GM18507 (cell line): ENCODE data around the gene TRPM2.

Experiments
- DNase-seq: peaks from one replicate; pipeline ENCODE4 v3.0.0; 2011; ENCODE audit warnings: low read depth; ENCODE audit not compliant: insufficient read length; ENCODE audit errors: extremely low spot score
- FAIRE-seq: peaks from 2 replicates; lab custom pipeline; 2011; peaks lifted over from hg19 to GRCh38; lab: Jason Lieb, UNC

Gene TRPM2

DNA sequence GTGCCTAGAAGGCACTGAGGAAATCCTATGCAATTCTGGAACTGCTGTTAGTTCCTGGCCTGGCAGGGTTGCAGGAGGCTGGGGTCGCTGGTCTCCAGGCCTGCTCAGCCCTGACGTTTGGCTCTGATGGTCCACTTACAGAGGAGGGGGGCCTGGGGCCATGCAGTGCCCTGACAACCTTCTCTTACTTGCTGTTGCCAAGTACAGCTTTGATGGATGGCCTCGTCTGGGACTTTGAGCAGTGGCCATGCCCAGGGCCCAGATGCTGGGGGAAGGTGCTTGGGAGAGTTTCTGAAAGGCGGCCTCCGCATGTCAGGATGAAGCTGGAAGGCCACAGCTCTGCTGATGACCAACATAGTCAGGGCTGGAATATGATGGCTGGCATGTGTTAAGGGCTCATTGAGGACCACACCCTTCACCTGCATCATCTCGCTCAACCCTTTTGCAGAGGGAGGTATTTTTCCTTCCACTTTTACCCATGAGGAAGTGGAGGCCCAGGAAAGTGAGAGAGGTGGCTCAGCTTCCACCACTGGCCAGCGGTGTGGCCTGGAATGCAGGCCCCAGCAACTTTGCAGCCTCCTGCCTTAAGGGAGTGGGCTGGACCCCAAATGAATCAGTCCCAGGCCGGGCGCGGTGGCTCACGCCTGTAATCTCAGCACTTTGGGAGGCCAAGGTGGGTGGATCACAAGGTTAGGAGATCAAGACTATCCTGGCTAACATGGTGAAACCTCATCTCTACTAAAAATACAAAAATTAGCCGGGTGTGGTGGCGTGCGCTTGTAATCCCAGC lies 67.2 kb downstream of the TRPM2 start:
- FAIRE-seq, result no peak

DNA sequence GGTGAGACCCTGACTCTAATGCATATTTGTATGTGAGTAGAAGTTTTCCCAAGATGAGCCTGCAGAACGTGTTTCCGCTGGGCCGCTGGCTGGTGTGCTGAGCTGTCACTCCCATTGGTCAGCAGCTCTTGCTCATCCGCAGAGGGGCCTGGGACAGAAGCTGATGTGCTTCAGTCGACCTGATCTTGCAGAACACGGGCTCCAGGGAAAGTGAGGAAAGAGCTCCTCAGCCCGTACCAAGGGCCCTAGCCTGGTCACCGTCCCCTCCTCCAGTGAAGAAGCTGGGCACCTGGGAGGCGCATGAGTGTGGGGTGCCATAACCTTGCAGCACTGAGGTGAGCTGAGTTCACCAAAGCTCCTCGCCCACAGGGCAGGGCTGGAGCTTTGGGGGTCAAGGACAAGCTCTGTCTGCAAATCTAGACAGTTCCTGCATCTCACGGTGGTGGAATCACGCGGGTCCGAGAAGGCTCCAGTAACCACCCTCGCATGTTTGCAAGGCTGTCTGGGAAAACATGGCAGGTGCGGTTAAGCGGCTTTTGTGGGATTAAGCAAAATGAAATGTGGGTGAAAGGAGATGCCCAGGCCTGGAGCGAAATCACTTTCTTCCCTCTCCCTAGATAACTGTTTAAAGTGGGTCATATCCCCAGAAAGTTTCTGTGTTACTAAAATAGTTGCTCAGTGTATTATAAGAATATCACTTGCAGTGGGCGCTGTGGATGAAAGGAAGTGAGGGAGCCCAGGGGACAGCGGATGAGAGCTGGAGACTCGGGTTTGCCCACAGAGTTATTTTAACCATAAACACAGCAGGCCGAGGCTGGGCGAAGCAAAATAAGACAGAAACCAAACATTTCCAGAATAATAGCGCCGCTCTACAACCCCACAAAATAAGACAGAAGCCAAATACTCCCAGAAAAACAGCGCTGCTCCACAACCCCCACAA lies 68.8 kb downstream of the TRPM2 start:
- FAIRE-seq (no peak), DNase-seq (no peak)

More for the DNA sequence above, 67.2 kb downstream of the TRPM2 start:
- DNase-seq, result no peak

DNA sequence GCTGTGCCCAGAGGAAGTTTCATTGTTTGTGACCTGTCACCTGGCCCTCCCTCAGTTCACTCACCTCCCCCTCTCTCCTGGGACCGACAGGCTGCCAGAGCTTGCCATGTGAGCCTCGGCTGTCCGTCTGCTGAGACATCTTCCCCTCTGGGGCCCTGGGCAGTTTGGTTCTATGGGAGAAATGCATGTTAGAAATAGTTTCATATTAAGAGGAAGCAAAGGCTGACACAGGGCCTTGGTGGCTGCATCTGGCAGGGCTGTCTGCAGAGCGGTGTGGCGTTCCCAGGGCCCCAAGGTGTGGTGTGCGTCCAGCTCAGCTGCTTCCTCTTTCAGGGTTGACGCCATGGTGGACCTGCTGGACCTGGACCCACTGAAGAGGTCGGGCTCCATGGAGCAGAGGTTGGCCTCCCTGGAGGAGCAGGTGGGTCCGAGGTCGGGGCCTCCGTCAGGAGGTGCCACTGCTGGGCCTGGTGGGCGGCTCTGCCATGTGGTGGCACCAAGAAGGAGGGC lies 69.9 kb downstream of the TRPM2 start:
- FAIRE-seq (no peak), DNase-seq (no peak)

DNA sequence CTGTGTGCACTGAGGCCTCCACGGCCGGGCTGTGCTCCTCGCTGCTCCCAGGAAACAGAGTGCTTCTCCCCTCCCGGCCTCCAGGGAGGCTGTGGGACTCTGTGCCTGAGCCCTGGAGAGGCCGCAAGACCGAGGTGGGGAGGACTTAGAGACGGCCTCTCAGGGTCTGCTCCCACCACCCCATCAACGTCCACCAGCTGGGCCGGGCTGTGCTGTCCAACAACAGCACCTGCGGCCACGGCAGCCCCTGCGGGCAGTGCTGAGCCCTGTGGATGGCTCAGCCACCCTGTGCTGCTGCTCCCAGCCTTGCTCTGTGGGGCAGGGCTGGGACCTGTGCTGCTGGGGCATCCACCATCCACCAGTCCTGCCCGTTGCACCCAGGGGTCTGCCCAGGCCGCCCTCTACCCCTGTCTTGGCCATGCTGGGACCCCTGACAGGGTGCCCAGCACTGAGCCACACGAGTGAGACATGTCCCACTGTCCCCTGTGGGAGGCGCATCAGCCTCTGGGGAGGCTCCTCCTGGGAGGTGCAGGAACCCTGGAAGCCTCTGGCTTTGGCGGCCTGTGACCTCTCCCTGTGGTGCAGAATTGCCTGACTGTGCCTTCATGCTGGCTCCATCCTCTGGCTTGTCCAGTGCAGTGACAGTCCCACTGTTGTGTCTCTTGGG lies 70.7 kb downstream of the TRPM2 start:
- no peak for FAIRE-seq
- DNase-seq, result no peak

DNA sequence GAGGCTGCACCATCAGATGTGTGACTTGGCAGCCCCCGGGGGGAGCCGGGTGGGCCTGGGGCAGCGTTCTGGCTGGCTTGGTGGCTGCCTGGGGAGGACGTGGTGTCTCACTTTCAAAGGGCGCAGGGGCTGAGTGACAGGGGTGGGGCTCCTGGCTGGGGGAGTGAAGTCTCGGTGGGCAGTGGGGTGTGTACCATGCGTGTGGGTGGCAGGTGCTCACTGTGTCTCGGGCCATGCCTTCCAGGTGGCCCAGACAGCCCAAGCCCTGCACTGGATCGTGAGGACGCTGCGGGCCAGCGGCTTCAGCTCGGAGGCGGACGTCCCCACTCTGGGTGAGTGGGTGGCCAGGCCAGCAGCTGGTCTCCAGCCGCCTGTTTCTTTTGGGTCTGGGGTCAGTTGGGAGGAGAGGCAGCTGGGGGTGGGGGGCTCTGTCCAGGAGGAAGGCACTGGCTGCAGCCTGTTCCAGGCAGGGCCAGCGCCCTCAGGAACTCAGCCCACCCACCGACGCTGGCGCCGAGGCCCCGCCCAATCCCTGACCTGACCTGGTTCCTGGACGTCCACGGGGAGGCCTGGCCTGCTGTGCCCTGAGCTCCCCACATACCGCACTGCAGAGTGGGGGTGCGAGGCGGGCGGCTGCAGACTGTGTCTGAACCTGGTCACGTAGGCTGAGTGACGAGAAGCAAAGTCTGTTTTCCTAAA lies 71.3 kb downstream of the TRPM2 start:
- DNase-seq (no peak), FAIRE-seq (no peak)

DNA sequence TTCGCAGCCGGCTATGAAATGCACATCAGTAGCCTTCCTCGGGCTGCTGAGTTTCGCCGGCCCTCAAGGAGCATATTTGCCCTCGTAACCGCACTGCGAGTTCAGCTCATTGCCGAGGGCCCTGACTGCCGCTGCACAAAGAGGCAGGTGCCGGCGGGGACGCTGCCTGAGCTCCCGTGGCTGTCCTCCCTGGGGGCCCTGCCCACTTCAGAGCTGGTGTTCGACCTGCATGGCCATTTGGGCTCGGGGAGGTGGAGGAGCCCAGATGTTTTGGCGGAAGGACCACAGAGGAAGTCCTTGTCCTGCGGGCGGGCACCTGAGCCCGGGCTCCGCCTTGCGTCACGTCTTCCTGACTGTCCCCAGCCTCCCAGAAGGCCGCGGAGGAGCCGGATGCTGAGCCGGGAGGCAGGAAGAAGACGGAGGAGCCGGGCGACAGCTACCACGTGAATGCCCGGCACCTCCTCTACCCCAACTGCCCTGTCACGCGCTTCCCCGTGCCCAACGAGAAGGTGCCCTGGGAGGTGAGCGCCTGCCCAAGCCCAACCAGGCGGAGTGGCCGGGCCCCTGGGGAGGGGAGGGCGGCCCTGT lies 72.0 kb downstream of the TRPM2 start:
- FAIRE-seq (no peak), DNase-seq (no peak)

DNA sequence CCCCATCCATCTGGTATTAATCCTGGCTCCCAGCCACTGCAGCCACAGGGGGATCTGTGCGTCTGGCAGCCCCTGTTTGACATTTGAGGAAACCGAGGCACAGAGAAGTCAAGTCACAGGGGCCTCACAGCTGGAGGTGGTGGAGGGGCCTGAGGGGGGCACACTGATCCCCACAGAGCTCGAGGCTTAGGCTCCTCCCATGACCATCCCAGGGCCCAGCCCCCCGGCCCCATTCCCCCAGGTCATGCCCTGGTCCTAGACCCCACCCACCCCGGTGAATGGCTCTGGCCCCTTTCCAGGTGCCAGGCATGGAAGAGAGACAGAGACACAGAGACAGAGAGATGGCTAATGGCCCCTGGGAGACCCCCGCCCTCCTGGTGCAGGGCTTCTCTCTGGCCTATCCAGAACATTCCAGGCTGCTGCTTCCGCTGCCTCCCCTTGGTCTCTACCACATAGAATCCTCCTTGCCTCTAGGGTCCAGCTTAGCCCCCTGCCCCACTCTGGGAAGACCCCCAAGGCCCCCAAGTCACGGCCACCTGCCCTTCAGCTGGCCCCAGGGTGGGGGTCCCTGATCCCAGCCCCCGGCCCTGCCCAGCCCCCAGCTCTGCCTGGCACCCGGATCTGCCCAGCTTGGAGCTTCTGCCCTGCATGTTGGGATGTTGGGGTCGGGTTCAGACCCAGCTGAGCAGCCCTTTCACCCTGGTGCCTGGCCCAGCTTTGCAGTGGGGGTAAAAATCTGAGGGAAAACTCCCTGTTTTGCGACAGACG lies 72.7 kb downstream of the TRPM2 start:
- no peak for FAIRE-seq

DNA sequence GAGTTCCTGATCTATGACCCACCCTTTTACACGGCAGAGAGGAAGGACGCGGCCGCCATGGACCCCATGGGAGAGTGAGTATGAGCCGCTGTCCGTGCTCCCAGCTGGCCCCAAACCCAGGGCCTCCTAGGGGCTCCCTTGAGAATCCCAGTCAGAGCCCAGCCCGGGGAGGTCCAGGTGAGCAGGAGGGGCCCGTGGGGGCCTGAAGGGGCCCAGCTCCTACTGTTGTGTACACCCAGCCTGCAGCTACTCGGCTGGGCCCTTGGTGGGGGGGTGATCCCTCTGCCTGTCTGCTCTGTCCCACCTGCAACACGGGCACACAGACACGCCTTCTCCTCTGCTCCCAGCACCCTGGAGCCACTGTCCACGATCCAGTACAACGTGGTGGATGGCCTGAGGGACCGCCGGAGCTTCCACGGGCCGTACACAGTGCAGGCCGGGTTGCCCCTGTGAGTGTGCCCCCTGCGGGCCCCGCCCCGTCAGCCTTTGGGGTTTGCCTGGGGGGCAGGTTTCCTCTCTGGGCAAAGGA lies 73.3 kb downstream of the TRPM2 start:
- DNase-seq (no peak), FAIRE-seq (no peak)

More for the DNA sequence above, 72.7 kb downstream of the TRPM2 start:
- DNase-seq, result no peak

DNA sequence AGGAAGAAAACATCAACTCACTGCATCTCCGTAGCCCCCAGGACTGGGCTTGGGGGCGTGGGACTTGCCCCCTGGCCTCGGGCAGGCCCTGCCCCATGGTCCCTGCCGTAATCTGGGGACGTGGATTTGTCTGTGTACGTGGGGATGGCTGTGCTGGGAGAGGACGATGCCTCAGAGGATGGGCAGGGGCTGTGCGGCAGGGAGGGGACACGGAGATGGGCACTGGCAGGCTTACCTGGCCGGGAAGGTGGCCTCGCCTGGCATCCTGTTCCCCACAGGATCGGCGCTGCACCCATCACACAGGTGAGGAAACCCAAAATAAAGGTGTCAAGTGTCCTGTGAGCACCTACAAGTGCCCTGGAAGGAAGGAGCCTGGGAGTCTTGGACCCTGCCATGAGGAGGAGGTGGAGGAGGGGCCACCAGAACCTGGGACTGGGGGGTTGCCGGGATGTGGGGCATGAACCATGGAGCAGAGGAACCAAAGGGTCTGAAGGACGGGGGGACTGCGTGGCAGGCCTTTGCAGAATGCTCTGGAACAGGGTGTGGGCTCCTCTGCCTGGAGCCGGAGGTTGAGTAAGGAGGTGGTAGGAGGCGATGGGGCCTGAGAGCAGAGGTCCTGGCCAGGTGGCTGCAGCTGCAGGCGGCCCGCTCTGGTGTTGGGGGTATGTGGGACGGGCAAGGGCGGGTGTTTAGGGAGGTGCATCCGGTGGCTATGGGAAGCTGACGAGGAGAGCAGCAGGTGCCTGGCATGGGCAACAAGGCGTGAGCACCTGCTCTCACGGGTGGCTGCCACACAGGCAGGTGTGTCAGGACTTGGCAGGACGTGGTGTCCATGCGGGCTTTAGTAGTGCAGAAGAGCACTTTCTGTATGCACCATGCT lies 74.1 kb downstream of the TRPM2 start:
- DNase-seq (no peak), FAIRE-seq (no peak)

DNA sequence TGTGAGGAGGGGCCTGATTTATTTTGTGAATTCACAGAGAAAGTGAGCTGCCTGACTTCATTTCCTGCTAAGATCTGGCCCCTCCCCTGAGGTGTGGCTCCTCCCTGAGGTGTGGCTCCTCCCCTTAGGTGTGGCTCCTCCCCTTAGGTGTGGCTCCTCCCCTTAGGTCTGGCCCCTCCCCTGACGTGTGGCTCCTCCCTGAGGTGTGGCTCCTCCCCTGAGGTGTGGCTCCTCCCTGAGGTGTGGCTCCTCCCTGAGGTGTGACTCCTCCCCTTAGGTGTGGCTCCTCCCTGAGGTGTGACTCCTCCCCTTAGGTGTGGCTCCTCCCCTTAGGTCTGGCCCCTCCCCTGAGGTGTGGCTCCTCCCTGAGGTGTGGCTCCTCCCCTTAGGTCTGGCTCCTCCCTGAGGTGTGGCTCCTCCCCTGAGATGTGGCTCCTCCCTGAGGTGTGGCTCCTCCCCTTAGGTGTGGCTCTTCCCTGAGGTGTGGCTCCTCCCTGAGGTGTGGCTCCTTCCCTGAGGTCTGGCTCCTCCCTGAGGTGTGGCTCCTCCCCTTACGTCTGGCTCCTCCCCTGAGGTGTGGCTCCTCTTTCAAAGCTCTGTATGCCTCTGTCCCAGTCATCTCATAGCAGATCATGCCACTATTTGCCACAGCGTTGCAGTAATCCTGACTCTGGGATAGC lies 75.0 kb downstream of the TRPM2 start:
- FAIRE-seq (peak; percentile 21), DNase-seq (no peak)

DNA sequence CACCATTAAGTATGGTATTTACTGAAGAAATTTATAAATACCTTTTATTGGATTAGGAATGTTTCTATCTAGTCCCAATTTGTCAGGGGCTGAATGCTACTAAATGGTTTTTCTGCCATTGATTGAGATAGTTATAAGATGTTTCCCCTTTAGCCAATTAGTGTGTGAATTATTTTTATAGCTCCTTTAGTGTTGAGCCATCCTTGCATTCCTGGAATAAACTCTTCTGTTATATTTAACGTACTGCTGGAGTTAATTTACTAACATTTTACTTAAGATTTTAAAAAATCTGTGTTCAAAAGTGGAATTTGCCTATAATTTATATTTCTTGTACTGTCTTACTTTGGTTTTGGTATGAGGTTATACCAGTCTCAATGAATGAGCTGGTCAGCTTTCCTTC lies 76.5 kb downstream of the TRPM2 start:
- FAIRE-seq (no peak), DNase-seq (no peak)

DNA sequence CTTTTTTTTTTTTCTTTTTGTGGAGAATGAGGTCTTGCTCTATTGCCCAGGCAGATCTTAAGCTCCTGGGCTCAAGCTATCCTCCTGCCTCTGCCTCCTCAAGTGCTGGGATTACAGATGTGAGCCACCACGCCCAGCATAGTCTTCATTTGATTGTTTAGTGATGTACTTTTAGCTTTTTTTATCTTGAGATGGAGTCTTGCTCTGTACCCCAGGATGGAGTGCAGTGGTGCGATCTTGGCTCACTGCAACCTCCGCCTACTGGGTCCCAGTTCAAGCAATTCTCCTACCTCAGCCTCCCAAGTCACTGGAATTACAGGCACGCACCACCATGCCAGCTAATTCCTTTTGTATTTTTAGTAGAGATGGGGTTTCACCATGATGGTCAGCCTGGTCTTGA lies 77.9 kb downstream of the TRPM2 start:
- FAIRE-seq, result no peak
- no peak for DNase-seq

DNA sequence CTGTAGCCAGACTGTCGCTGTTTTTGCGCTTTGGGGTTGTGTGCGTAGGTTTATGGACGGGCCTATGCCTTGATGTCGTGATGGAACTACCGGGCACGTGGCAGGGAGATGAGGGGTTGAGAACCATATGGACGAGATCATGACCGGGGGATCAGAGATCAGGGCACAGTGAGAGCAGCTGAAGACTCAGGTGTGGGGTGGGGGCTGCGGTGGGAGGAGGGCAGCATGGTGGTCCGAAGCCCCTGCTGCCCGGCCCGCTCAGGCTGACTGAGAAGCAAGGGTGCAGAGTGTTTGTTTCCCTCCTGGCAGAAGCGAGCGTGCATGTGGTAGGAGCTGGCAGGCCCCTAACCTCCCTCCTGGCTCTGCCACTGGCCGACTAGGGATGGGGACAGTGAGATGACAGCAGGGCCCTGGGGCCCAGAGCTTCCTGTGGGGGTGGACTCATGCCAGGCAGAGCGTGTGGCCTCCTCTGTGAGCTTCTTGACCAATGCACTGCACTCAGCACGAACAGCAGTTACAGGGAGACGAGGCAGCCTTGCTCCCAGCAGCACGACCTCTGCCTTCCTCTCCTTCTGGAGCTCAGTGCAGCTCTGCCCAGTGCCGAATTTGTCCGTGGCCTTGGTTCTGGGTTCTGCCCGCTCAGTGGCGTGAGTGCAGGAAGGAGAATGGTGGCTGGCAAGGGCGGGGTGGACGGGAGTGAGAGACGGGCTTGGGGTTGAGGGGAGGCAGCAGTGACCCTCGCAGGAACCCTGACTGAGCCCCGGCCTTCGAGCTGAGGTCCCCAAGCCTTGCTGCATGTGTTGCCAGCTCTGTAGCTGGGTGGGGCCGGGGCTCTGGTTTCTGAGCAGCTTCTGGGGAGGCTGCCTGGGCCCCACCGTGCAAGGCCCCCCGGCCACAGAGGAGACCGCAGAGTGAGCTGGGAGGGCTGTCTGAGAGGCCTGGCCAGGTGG lies 79.7 kb downstream of the TRPM2 start:
- FAIRE-seq, result no peak
- no peak for DNase-seq

DNA sequence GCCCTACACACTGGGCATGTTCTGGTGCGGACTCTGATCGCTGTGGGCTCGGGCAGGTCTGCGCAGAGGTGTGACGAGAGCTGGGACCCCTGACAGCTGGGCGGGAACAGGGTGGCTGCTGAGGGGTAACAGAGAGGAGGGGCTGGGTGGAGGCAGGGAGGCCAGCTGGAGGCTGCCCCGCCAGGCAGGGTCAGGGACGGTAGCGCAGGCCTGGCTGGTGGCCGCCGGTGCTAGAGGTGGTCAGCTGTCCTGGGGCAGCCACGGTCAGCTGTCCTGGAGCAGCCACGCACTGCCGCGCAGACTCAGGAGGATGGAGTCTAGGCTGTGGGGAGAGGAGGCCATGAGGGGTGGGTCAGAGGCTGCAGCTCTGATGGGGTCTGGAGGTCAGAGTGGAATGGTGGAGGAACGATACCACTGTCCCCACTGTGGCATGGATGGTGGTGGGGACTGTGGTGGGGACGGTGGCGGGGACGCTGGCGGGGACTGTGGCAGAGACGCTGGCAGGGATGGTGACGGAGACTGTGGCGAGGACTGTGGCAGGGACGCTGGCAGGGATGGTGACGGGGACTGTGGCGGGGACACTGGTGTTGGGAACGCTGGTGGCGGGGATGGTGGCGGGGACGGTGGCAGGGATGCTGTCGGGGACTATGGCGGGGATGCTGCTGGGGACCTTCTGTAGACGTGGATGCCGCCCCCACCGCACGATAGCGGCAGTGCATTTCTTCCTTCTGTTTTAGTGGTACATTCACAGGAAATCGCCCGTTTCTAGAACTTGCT lies 80.6 kb downstream of the TRPM2 start:
- DNase-seq (no peak), FAIRE-seq (no peak)

DNA sequence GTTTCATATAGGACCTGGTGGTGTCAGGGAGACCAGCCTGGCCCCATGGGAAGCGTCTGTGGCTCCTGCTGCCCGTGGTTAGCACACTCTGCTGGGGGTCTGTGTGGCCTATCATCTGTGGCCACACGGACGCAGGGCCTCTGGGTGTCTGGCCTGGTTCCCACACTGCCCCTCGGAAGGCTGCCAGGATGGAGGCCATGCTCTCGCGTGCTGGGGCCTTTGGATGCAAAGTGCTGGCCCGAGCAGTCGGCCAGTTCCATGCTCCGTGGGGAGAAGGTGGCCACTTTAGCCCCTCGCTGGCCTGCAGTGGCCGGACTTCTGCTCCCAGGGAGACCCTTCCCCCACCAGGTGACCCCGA lies 81.1 kb downstream of the TRPM2 start:
- FAIRE-seq, result no peak
- no peak for DNase-seq
